H1 (cell line): ENCODE measurements around the gene IL26.

ENCODE experiments used
- BRCA1 ChIP-seq: IDR thresholded peaks from 2 replicates; pipeline ENCODE4 v1.6.1; 2012; ENCODE audit warnings: low read depth, low read length, improper control_type of control experiment
- CBX8 ChIP-seq: fragments of 300-800, 300-1000 bp; sonication (generic); IDR thresholded peaks from 2 replicates; pipeline ENCODE4 v1.7.1; 2016; ENCODE audit warnings: low read depth, low read length, borderline replicate concordance
- CEBPB ChIP-seq: IDR thresholded peaks from 2 replicates; pipeline ENCODE4 v1.6.1; 2012; ENCODE audit warnings: low read depth, low read length
- EP300 ChIP-seq, 2 experiments: IDR thresholded peaks; 1 replicate in 1 of 2; 2 replicates in 1 of 2; pipeline ENCODE4 v1.6.1; 2011 to 2012; ENCODE audit warnings: low read depth in 2 of 2, low read length in 2 of 2, mild to moderate bottlenecking in 2 of 2, borderline replicate concordance in 1 of 2, inconsistent platforms in 1 of 2, moderate library complexity in 1 of 2
- EZH2 ChIP-seq: fragments of 200-600 bp; sonication (generic); IDR thresholded peaks from 2 replicates; pipeline ENCODE4 v1.7.1; 2012; ENCODE audit warnings: low read depth, mild to moderate bottlenecking, moderate library complexity, low read length, inconsistent platforms; ENCODE audit not compliant: severe bottlenecking
- GABPA ChIP-seq: IDR thresholded peaks from 2 replicates; pipeline ENCODE4 v1.6.1; 2011; ENCODE audit warnings: mild to moderate bottlenecking, low read length, moderate library complexity, borderline replicate concordance; ENCODE audit not compliant: insufficient read depth
- POU5F1 ChIP-seq: IDR thresholded peaks from 2 replicates; pipeline ENCODE4 v1.6.1; 2011; ENCODE audit warnings: low read depth, mild to moderate bottlenecking, low read length, moderate library complexity
- RAD21 ChIP-seq, 2 experiments: IDR thresholded peaks in 1 of 2; conservative IDR thresholded peaks in 1 of 2; 2 replicates each; pipeline ENCODE4 v1.6.1; 2011; ENCODE audit warnings: low read depth in 2 of 2, low read length in 2 of 2, improper control_type of control experiment in 1 of 2, inconsistent platforms in 1 of 2, mild to moderate bottlenecking in 1 of 2, moderate library complexity in 1 of 2
- SAP30 ChIP-seq: fragments of 300-600 bp; sonication (generic); IDR thresholded peaks from 2 replicates; pipeline ENCODE4 v1.7.1; 2012; ENCODE audit warnings: low read length, moderate library complexity, mild to moderate bottlenecking, inconsistent platforms; ENCODE audit not compliant: insufficient read depth, insufficient replicate concordance
- SIN3A ChIP-seq, 2 experiments: IDR thresholded peaks in 1 of 2; conservative IDR thresholded peaks in 1 of 2; 2 replicates each; pipeline ENCODE4 v1.6.1; 2011 to 2012; ENCODE audit warnings: low read length in 2 of 2, improper control_type of control experiment in 1 of 2, low read depth in 1 of 2, mild to moderate bottlenecking in 1 of 2
- SUZ12 ChIP-seq: fragments of 200-600 bp; sonication (generic); IDR thresholded peaks from 2 replicates; pipeline ENCODE4 v1.6.1; 2012; ENCODE audit warnings: mild to moderate bottlenecking, inconsistent platforms, low read length, moderate library complexity, mixed read lengths
- TF ChIP-seq, protein P1 (sequence below), 3 experiments: IDR thresholded peaks; 1 replicate in 2 of 3; 2 replicates in 1 of 3; pipeline versions ENCODE4 v1.5.1 to v1.6.1; 2011; ENCODE audit warnings: low read length in 3 of 3, mild to moderate bottlenecking in 3 of 3, inconsistent platforms in 2 of 3, low read depth in 1 of 3, moderate library complexity in 1 of 3; ENCODE audit not compliant: insufficient read depth in 1 of 3; ENCODE audit errors: control extremely low read depth in 1 of 3
- TF ChIP-seq, protein P2 (sequence below): IDR thresholded peaks from 2 replicates; pipeline ENCODE4 v1.6.1; 2012; ENCODE audit warnings: inconsistent platforms
- TF ChIP-seq, protein P3 (sequence below): IDR thresholded peaks from 2 replicates; pipeline ENCODE4 v1.6.1; 2012; ENCODE audit warnings: inconsistent platforms

DNA sequence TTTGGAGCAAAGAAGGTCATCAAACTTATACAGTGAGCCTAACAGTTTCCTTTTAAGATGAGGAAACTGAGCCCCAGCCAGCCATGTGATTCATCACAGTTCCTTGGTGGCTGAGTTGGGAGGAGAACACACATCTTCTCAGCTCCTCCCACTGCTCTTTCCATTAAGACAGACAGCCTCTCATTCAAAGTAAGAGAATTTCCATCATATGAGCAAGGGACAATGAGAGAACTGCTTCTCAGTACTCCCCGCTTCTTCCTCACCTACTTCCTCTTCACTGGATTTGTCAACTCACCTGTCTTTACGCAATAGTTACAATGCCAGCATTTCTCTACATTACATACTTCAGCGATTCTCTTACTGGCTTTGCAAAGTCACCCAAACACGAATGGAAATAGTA is 68.2 kb downstream of the IL26 start:
- TF ChIP-seq POU5F1 (no peak), GABPA (no peak), RAD21 (IDR thresholded peaks at IDR 0.05 in 1 of 2, conservative IDR thresholded peaks at IDR 0.05 in 1 of 2; ENCODE audit: low read depth in 2 of 2, low read length in 2 of 2) (no peak), EZH2 (no peak), BRCA1 (no peak), CEBPB (0 out of 2 replicates have a peak, but pooled peaks have one; percentile 41), CBX8 (no peak), SAP30 (no peak), SUZ12 (no peak), EP300 (IDR thresholded peaks at IDR 0.05; ENCODE audit: borderline replicate concordance in 1 of 2, low read depth in 2 of 2, low read length in 2 of 2) (no peak), SIN3A (conservative IDR thresholded peaks at IDR 0.05 in 1 of 2, IDR thresholded peaks at IDR 0.05 in 1 of 2; ENCODE audit: low read depth in 1 of 2, low read length in 2 of 2) (no peak)
- TF ChIP-seq, protein P1, sequence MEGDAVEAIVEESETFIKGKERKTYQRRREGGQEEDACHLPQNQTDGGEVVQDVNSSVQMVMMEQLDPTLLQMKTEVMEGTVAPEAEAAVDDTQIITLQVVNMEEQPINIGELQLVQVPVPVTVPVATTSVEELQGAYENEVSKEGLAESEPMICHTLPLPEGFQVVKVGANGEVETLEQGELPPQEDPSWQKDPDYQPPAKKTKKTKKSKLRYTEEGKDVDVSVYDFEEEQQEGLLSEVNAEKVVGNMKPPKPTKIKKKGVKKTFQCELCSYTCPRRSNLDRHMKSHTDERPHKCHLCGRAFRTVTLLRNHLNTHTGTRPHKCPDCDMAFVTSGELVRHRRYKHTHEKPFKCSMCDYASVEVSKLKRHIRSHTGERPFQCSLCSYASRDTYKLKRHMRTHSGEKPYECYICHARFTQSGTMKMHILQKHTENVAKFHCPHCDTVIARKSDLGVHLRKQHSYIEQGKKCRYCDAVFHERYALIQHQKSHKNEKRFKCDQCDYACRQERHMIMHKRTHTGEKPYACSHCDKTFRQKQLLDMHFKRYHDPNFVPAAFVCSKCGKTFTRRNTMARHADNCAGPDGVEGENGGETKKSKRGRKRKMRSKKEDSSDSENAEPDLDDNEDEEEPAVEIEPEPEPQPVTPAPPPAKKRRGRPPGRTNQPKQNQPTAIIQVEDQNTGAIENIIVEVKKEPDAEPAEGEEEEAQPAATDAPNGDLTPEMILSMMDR (IDR thresholded peaks at IDR 0.05; ENCODE audit: control extremely low read depth in 1 of 3, insufficient read depth in 1 of 3, low read depth in 1 of 3, low read length in 3 of 3), result no peak
- TF ChIP-seq, protein P2, sequence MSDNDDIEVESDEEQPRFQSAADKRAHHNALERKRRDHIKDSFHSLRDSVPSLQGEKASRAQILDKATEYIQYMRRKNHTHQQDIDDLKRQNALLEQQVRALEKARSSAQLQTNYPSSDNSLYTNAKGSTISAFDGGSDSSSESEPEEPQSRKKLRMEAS, result no peak
- TF ChIP-seq, protein P3, sequence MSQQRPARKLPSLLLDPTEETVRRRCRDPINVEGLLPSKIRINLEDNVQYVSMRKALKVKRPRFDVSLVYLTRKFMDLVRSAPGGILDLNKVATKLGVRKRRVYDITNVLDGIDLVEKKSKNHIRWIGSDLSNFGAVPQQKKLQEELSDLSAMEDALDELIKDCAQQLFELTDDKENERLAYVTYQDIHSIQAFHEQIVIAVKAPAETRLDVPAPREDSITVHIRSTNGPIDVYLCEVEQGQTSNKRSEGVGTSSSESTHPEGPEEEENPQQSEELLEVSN, result no peak
